GM21576 (cell line): Measurements from ENCODE around the gene ZNF606.
"Not testable (repeated sequence)": the region's sequence is repeated elsewhere in the genome, so short reads cannot be mapped to it uniquely, and the experiment has no call there.

ENCODE experiments used
- ATAC-seq: cut with Tn5 transposase; IDR thresholded peaks from one replicate; pipeline ENCODE4 v1.9.1; 2021; ENCODE audit warnings: mild to moderate bottlenecking, moderate library complexity; ENCODE audit not compliant: unreplicated experiment

ZNF606 gene

GRCh38 chr19:58010507-58010906 is 7.9 kb upstream of the ZNF606 start:
- ATAC-seq = no peak

GRCh38 chr19:58009666-58010301 is 7.2 kb upstream of the ZNF606 start:
- ATAC-seq = peak; percentile 68

- peak; percentile 8 for ATAC-seq
These were observed 6.7 kb upstream of the ZNF606 start for GRCh38 chr19:58009301-58009665.

- not testable (repeated sequence) for ATAC-seq
These were observed 6.3 kb upstream of the ZNF606 start for GRCh38 chr19:58008877-58009276.

GRCh38 chr19:58007285-58007684 is 4.7 kb upstream of the ZNF606 start:
- ATAC-seq = no peak

- no peak for ATAC-seq
These were observed 681 bp upstream of the ZNF606 start for GRCh38 chr19:58003174-58003828.

- no peak for ATAC-seq
These were observed 688 bp downstream of the ZNF606 start for GRCh38 chr19:58001895-58002369.

- no peak for ATAC-seq
These were observed 1.9 kb downstream of the ZNF606 start for GRCh38 chr19:58000677-58001076.

GRCh38 chr19:57992841-57993240 is 9.8 kb downstream of the ZNF606 start:
- no peak for ATAC-seq

- ATAC-seq = no peak
These were observed 23.9 kb downstream of the ZNF606 start for GRCh38 chr19:57978586-57979289.

- ATAC-seq = no peak
These were observed 28.2 kb downstream of the ZNF606 start, which contains the start of gene C19orf18 for GRCh38 chr19:57974434-57974833. Gene C19orf18 (minus strand): TSS chr19:57974534. CDS start chr19:57974432, 102 bp downstream.

- no peak for ATAC-seq
These were observed 37.9 kb downstream of the ZNF606 start for GRCh38 chr19:57964761-57965160.

GRCh38 chr19:57961785-57962184 is 40.8 kb downstream of the ZNF606 start:
- no peak for ATAC-seq

GRCh38 chr19:57954996-57955395 is 47.6 kb downstream of the ZNF606 start:
- no peak for ATAC-seq

- ATAC-seq = no peak
These were observed 52.9 kb downstream of the ZNF606 start for GRCh38 chr19:57949702-57950101.

- ATAC-seq = no peak
These were observed 53.3 kb downstream of the ZNF606 start for GRCh38 chr19:57949296-57949695.

- peak; percentile 83 for ATAC-seq
These were observed 55.0 kb downstream of the ZNF606 start, which contains the start of gene ZNF256 for GRCh38 chr19:57947419-57948134. Gene ZNF256 (minus strand): TSS chr19:57947706. CDS start chr19:57947474, 232 bp downstream.

- peak; percentile 12 for ATAC-seq
These were observed 55.6 kb downstream of the ZNF606 start for GRCh38 chr19:57947088-57947418.

- no peak for ATAC-seq
These were observed 56.3 kb downstream of the ZNF606 start for GRCh38 chr19:57946316-57946715.

GRCh38 chr19:57941593-57941992 is 61.0 kb downstream of the ZNF606 start:
- ATAC-seq = no peak

GRCh38 chr19:57935731-57936130 is 66.9 kb downstream of the ZNF606 start:
- no peak for ATAC-seq
